Chondrocyte (in vitro differentiated cells): ENCODE data around the gene TOR1B. TPM values are rescaled to one million over a fixed set of nuclear protein-coding genes. Genes with fewer than 3 reads are reported as not detected.
"Not testable (repeated sequence)": the region's sequence is repeated elsewhere in the genome, so short reads cannot be mapped to it uniquely, and the experiment has no call there.

Source experiments
- DNase-seq: peaks from one replicate; pipeline ENCODE4 v3.0.0; 2021; ENCODE audit warnings: mixed read lengths, low spot score
- H3K27ac Mint-ChIP-seq: one replicate; pipeline ENCODE4 v1.8.0; 2021; ENCODE audit warnings: mild to moderate bottlenecking, moderate library complexity, mixed read lengths; ENCODE audit not compliant: unreplicated experiment
- H3K27me3 Mint-ChIP-seq: 2 replicates; pipeline ENCODE4 v1.8.0; 2021; ENCODE audit warnings: low read depth, mixed read lengths
- H3K36me3 Mint-ChIP-seq: 2 replicates; pipeline ENCODE4 v1.8.0; 2021; ENCODE audit warnings: low read depth, mixed read lengths
- H3K4me1 Mint-ChIP-seq: 2 replicates; pipeline ENCODE4 v1.8.0; 2021; ENCODE audit warnings: low read depth, mild to moderate bottlenecking, mixed read lengths
- H3K4me3 Mint-ChIP-seq: one replicate; pipeline ENCODE4 v1.8.0; 2021; ENCODE audit warnings: mild to moderate bottlenecking, moderate library complexity, mixed read lengths; ENCODE audit not compliant: unreplicated experiment
- H3K9me3 Mint-ChIP-seq: 2 replicates; pipeline ENCODE4 v1.8.0; 2021; ENCODE audit warnings: low read depth, mixed read lengths
- total RNA-seq: library from RNA; stranded (reverse); gene quantifications from 3 replicates; pipeline ENCODE4 v1.2.1, GENCODE V29; 2021
- TF ChIP-seq, protein P1 (sequence below): fragments of 200-600 bp; sonication (generic); IDR thresholded peaks from 2 replicates; pipeline ENCODE4 v1.5.0; 2021; ENCODE audit warnings: antibody characterized with exemption, mild to moderate bottlenecking, moderate library complexity

The TOR1B gene
- total RNA-seq, 1 donor from 2014 or later: 39.4 TPM

DNA sequence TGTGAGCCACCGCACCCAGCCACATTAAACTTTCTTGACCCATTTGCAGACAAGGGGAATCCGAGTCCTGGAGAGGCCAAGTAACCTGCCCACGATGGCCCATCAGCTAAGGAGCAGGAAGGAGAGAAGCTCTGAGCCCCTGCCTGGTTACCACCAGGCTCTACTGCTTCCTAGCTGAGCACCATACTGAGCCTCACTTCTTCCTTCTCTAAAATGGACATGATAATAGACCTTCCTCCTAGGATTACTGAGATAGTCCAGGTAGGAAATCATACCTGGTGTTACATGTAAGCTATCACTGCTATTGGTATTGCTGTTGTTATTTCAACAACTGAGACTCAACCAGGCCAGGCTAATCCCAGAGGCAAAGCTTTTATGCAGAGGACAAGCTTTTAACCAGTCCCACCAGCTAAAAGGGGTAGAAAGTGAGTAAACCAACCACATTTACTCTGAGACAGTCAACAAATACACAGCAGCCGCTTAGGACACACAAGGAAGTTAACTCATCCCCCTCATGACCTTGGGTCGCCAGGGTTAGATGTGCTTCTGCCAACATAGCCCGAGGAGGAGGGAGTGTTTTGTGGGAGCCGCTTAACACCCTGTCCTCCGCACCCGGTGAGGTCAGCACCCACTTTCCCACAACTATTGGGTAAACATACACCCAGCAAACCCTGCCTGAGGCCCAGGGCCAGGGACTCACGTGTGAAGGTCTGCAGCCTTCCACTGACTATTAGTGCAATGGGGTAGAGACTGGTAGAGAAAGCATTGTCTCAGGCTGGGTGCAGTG is 29.5 kb upstream of the TOR1B start:
- TF ChIP-seq, protein P1, sequence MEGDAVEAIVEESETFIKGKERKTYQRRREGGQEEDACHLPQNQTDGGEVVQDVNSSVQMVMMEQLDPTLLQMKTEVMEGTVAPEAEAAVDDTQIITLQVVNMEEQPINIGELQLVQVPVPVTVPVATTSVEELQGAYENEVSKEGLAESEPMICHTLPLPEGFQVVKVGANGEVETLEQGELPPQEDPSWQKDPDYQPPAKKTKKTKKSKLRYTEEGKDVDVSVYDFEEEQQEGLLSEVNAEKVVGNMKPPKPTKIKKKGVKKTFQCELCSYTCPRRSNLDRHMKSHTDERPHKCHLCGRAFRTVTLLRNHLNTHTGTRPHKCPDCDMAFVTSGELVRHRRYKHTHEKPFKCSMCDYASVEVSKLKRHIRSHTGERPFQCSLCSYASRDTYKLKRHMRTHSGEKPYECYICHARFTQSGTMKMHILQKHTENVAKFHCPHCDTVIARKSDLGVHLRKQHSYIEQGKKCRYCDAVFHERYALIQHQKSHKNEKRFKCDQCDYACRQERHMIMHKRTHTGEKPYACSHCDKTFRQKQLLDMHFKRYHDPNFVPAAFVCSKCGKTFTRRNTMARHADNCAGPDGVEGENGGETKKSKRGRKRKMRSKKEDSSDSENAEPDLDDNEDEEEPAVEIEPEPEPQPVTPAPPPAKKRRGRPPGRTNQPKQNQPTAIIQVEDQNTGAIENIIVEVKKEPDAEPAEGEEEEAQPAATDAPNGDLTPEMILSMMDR: no peak
- no peak overlapping the region for H3K27ac Mint-ChIP-seq
- peaks cover 14% of the 10 kb centered on the region for H3K4me1 Mint-ChIP-seq
- H3K9me3 Mint-ChIP-seq: no peaks in the 10 kb centered on the region
- H3K4me3 Mint-ChIP-seq: no peak overlapping the region
- no peak for DNase-seq
- H3K27me3 Mint-ChIP-seq: no peaks in the 10 kb centered on the region
- no peaks in the 10 kb centered on the region for H3K36me3 Mint-ChIP-seq

GRCh38 chr9:129774791-129775447 is 28.1 kb upstream of the TOR1B start:
- no peak overlapping the region for H3K4me3 Mint-ChIP-seq
- H3K4me1 Mint-ChIP-seq: peaks cover 14% of the 10 kb centered on the region
- no peaks in the 10 kb centered on the region for H3K9me3 Mint-ChIP-seq
- no peak overlapping the region for H3K27ac Mint-ChIP-seq
- DNase-seq: no peak
- H3K36me3 Mint-ChIP-seq: no peaks in the 10 kb centered on the region
- H3K27me3 Mint-ChIP-seq: peaks cover 3% of the 10 kb centered on the region
- TF ChIP-seq, protein P1: no peak

GRCh38 chr9:129775448-129775798 is 27.6 kb upstream of the TOR1B start:
- Mint-ChIP-seq H3K9me3 (no peaks in the 10 kb centered on the region), H3K27ac (no peak overlapping the region), H3K36me3 (no peaks in the 10 kb centered on the region), H3K4me3 (no peak overlapping the region), H3K27me3 (peaks cover 3% of the 10 kb centered on the region), H3K4me1 (peaks cover 14% of the 10 kb centered on the region)
- DNase-seq: no peak
- TF ChIP-seq, protein P1: no peak

DNA sequence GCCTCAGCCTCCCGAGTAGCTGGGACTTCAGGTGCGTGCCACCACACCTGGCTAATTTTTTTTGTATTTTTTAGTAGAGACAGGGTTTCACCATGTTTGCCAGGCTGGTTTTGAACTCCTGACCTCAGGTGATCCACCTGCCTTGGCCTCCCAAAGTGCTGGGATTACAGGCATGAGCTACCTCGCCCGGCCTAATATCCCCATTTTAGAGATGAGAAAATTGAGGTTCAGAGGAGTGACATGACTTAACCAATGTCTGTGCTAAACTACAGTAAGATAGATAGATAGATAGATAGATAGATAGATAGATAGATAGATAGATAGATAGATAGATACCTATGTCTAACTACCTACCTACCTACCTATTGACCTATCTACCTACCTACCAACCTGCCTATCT is 26.9 kb upstream of the TOR1B start:
- not testable (repeated sequence) for H3K4me3 Mint-ChIP-seq, H3K27me3 Mint-ChIP-seq

DNA sequence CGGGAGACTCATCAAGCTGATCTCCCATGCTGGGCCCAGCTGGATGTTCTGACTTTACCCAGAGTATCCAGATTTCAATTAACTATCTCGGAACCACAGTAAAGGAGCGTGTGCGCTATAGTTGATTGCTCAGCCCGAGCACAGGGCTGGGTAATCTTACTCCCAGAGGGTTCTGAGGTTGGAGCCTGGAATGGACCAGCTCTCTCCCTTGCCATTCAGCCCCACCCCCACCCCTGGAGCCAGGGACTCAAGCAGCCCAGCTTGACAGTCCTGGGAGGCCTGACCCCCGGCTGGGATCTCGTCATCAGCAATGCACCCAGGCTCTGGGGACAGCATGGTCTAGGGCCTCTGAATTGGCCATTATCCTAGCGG is 26.4 kb upstream of the TOR1B start:
- H3K27ac Mint-ChIP-seq: peak overlapping the region; percentile 92
- H3K4me3 Mint-ChIP-seq: peak overlapping the region; percentile 49
- peaks cover 14% of the 10 kb centered on the region for H3K4me1 Mint-ChIP-seq
- H3K36me3 Mint-ChIP-seq: no peaks in the 10 kb centered on the region
- no peaks in the 10 kb centered on the region for H3K9me3 Mint-ChIP-seq
- TF ChIP-seq, protein P1: no peak
- H3K27me3 Mint-ChIP-seq: peaks cover 3% of the 10 kb centered on the region
- no peak for DNase-seq

More for the DNA sequence above, 26.9 kb upstream of the TOR1B start:
- not testable (repeated sequence) for H3K36me3 Mint-ChIP-seq, DNase-seq, H3K27ac Mint-ChIP-seq, H3K9me3 Mint-ChIP-seq
- H3K4me1 Mint-ChIP-seq: peaks cover 14% of the 10 kb centered on the region
